Caco-2 (cell line): ENCODE data around the gene MPDZ. TPM values are rescaled to one million over a fixed set of nuclear protein-coding genes. Genes with fewer than 3 reads are reported as not detected.

ENCODE experiments used
- BruUV-seq: library from RNA; stranded (reverse); fragments of 400-500 nt; replicated peaks from 2 replicates; lab custom pipeline; 2021; lab: Mats Ljungman, UMichigan
- CTCF ChIA-PET: fragments of 300-600 bp; sonication (Branson Sonifier 250); formaldehyde crosslinking; loops from one replicate; lab custom pipeline; 2022; ENCODE audit warnings: antibody characterized with exemption; lab: Charles Lee
- POLR2A ChIA-PET: fragments of 300-600 bp; sonication (Branson Sonifier 250); formaldehyde crosslinking; loops from one replicate; lab custom pipeline; 2022; ENCODE audit warnings: antibody characterized with exemption; lab: Charles Lee
- DNase-seq, 2 experiments: peaks; one replicate each; pipeline versions ENCODE4 v3.0.0 to v3.0.0-alpha.2; 2020 to 2022
- H3K27me3 ChIP-seq: replicated peaks from 2 replicates; pipeline ENCODE4 v1.6.0; 2011; ENCODE audit warnings: low read length; ENCODE audit not compliant: control insufficient read depth, insufficient read depth
- H3K36me3 ChIP-seq: 2 replicates; pipeline ENCODE4 v1.5.1; 2011; ENCODE audit warnings: low read length; ENCODE audit not compliant: control insufficient read depth, insufficient read depth
- H3K4me1 ChIP-seq: fragments of 250-450 bp; sonication (Bioruptor Pico); 2 replicates; pipeline ENCODE4 v1.5.1; 2020; ENCODE audit warnings: mild to moderate bottlenecking
- H3K4me3 ChIP-seq: 2 replicates; pipeline ENCODE4 v1.5.1; 2011; ENCODE audit warnings: low read depth, mild to moderate bottlenecking, control low read depth, low read length
- H3K9me3 ChIP-seq: fragments of 250-450 bp; sonication (Bioruptor Pico); 2 replicates; pipeline ENCODE4 v1.5.1; 2020; ENCODE audit warnings: mild to moderate bottlenecking, moderate library complexity
- H3K27ac Mint-ChIP-seq: one replicate; pipeline ENCODE4 v1.8.0; 2022; ENCODE audit warnings: mixed read lengths; ENCODE audit not compliant: unreplicated experiment
- H3K27me3 Mint-ChIP-seq: one replicate; pipeline ENCODE4 v1.8.0; 2022; ENCODE audit warnings: mixed read lengths; ENCODE audit not compliant: insufficient read depth, unreplicated experiment
- H3K36me3 Mint-ChIP-seq: one replicate; pipeline ENCODE4 v1.8.0; 2022; ENCODE audit warnings: mild to moderate bottlenecking, mixed read lengths; ENCODE audit not compliant: insufficient read depth, unreplicated experiment
- H3K4me1 Mint-ChIP-seq: one replicate; pipeline ENCODE4 v1.8.0; 2022; ENCODE audit warnings: low read depth, mixed read lengths; ENCODE audit not compliant: unreplicated experiment
- H3K4me3 Mint-ChIP-seq: one replicate; pipeline ENCODE4 v1.8.0; 2022; ENCODE audit warnings: mild to moderate bottlenecking, moderate library complexity, mixed read lengths; ENCODE audit not compliant: unreplicated experiment
- H3K9me3 Mint-ChIP-seq: one replicate; pipeline ENCODE4 v1.8.0; 2022; ENCODE audit warnings: mixed read lengths; ENCODE audit not compliant: unreplicated experiment
- CTCF ChIP-seq, 2 experiments: fragments of 200-600 bp in 1 of 2; IDR thresholded peaks; 1 replicate in 1 of 2; 2 replicates in 1 of 2; pipeline versions ENCODE4 v1.5.1 to v1.8.0; 2011 to 2022; ENCODE audit warnings: antibody characterized with exemption in 1 of 2, control low read depth in 1 of 2, inconsistent platforms in 1 of 2, low read depth in 1 of 2, low read length in 1 of 2, mild to moderate bottlenecking in 1 of 2, moderate library complexity in 1 of 2; ENCODE audit not compliant: insufficient read depth in 1 of 2, severe bottlenecking in 1 of 2, unreplicated experiment in 1 of 2
- intact Hi-C: fragments of 100-400 bp; cut with micrococcal nuclease; formaldehyde crosslinking; loops from one replicate; pipeline ENCODE4 v1.10.0; 2022; ENCODE audit not compliant: unreplicated experiment
- total RNA-seq: library from RNA; stranded (reverse); gene quantifications from 2 replicates; pipeline ENCODE4 v1.2.3, GENCODE V29; 2022

MPDZ gene
- total RNA-seq, 1 experiment from 2014 or later, result not detected

GRCh38 chr9:13069498-13069897 lies 210.0 kb downstream of the MPDZ start:
- no peaks in the 10 kb centered on the region for H3K4me1 ChIP-seq
- ChIA-PET POLR2A (no interaction called here), CTCF (no interaction called here)
- DNase-seq, result no peak
- no peaks in the 10 kb centered on the region for H3K27me3 ChIP-seq
- no peak for TF ChIP-seq CTCF (IDR thresholded peaks at IDR 0.05; ENCODE audit: insufficient read depth in 1 of 2, low read depth in 1 of 2, low read length in 1 of 2, severe bottlenecking in 1 of 2, unreplicated experiment in 1 of 2)
- no peaks in the 10 kb centered on the region for H3K9me3 ChIP-seq
- no peaks in the 10 kb centered on the region for H3K27me3 Mint-ChIP-seq
- H3K4me3 Mint-ChIP-seq, result no peak overlapping the region
- H3K36me3 Mint-ChIP-seq, result no peaks in the 10 kb centered on the region
- no TSS peak for BruUV-seq
- no peak overlapping the region for H3K27ac Mint-ChIP-seq
- H3K4me1 Mint-ChIP-seq, result no peaks in the 10 kb centered on the region
- no peaks in the 10 kb centered on the region for H3K9me3 Mint-ChIP-seq
- H3K36me3 ChIP-seq, result no peaks in the 10 kb centered on the region
- intact Hi-C loops, result no loop called here
- H3K4me3 ChIP-seq, result no peak overlapping the region

GRCh38 chr9:13064676-13065075 lies 214.8 kb downstream of the MPDZ start:
- no peak overlapping the region for H3K27ac Mint-ChIP-seq
- no peaks in the 10 kb centered on the region for H3K36me3 ChIP-seq
- CTCF ChIA-PET, result no interaction called here

GRCh38 chr9:13063880-13064459 lies 215.5 kb downstream of the MPDZ start:
- TF ChIP-seq CTCF (IDR thresholded peaks at IDR 0.05; ENCODE audit: insufficient read depth in 1 of 2, low read depth in 1 of 2, low read length in 1 of 2, severe bottlenecking in 1 of 2, unreplicated experiment in 1 of 2), result no peak
- ChIA-PET POLR2A (no interaction called here), CTCF (no interaction called here)
- H3K9me3 Mint-ChIP-seq, result no peaks in the 10 kb centered on the region
- no peaks in the 10 kb centered on the region for H3K27me3 ChIP-seq
- H3K36me3 Mint-ChIP-seq, result no peaks in the 10 kb centered on the region
- BruUV-seq, result no TSS peak
- H3K4me3 Mint-ChIP-seq, result no peak overlapping the region
- intact Hi-C loops, result no loop called here
- H3K4me1 ChIP-seq, result no peaks in the 10 kb centered on the region
- no peaks in the 10 kb centered on the region for H3K36me3 ChIP-seq
- no peak overlapping the region for H3K27ac Mint-ChIP-seq
- no peaks in the 10 kb centered on the region for H3K9me3 ChIP-seq
- no peak for DNase-seq
- H3K4me1 Mint-ChIP-seq, result no peaks in the 10 kb centered on the region
- H3K27me3 Mint-ChIP-seq, result no peaks in the 10 kb centered on the region
- no peak overlapping the region for H3K4me3 ChIP-seq

More at GRCh38 chr9:13064676-13065075, 214.8 kb downstream of the MPDZ start:
- H3K4me3 Mint-ChIP-seq, result no peak overlapping the region
- H3K9me3 Mint-ChIP-seq, result no peaks in the 10 kb centered on the region
- Histone ChIP-seq H3K27me3 (no peaks in the 10 kb centered on the region), H3K9me3 (no peaks in the 10 kb centered on the region), H3K4me3 (no peak overlapping the region), H3K4me1 (no peaks in the 10 kb centered on the region)
- no peaks in the 10 kb centered on the region for H3K4me1 Mint-ChIP-seq
- no peak for TF ChIP-seq CTCF (IDR thresholded peaks at IDR 0.05; ENCODE audit: insufficient read depth in 1 of 2, low read depth in 1 of 2, low read length in 1 of 2, severe bottlenecking in 1 of 2, unreplicated experiment in 1 of 2)
- H3K27me3 Mint-ChIP-seq, result no peaks in the 10 kb centered on the region
- no TSS peak for BruUV-seq
- H3K36me3 Mint-ChIP-seq, result no peaks in the 10 kb centered on the region
- no peak for DNase-seq
- POLR2A ChIA-PET, result no interaction called here
- intact Hi-C loops, result no loop called here
